Activated CD8-positive, alpha-beta T cell treated with anti-CD3 and anti-CD28 coated beads for 36 hours (primary cell): ENCODE measurements around the gene RBBP8NL. TPM values are rescaled to one million over a fixed set of nuclear protein-coding genes. Genes with fewer than 3 reads are reported as not detected.

Source experiments
- ATAC-seq: fragments of 200-7000 bp; cut with Tn5 transposase; one replicate; pipeline ENCODE4 v1.10.0; 2021; ENCODE audit warnings: mild to moderate bottlenecking, moderate library complexity
- CTCF ChIA-PET: fragments of 350-600 bp; sonication (Branson Sonifier 250); formaldehyde crosslinking; loops from one replicate; lab custom pipeline; 2021; ENCODE audit warnings: antibody characterized with exemption; lab: Charles Lee
- POLR2A ChIA-PET: fragments of 350-600 bp; sonication (Branson Sonifier 250); formaldehyde crosslinking; loops from one replicate; lab custom pipeline; 2021; ENCODE audit warnings: antibody characterized with exemption; lab: Charles Lee
- DNase-seq: peaks from one replicate; pipeline ENCODE4 v3.0.0-alpha.2; 2020
- H3K27ac Mint-ChIP-seq: one replicate; pipeline ENCODE4 v1.8.0; 2021; ENCODE audit warnings: mild to moderate bottlenecking, mixed read lengths
- H3K27me3 Mint-ChIP-seq: one replicate; pipeline ENCODE4 v1.8.0; 2021; ENCODE audit warnings: mixed read lengths
- H3K36me3 Mint-ChIP-seq: one replicate; pipeline ENCODE4 v1.8.0; 2021; ENCODE audit warnings: low read depth, mixed read lengths
- H3K4me1 Mint-ChIP-seq: one replicate; pipeline ENCODE4 v1.8.0; 2021; ENCODE audit warnings: low read depth, mixed read lengths
- H3K4me3 Mint-ChIP-seq: one replicate; pipeline ENCODE4 v1.8.0; 2021; ENCODE audit warnings: mild to moderate bottlenecking, moderate library complexity, mixed read lengths
- H3K9me3 Mint-ChIP-seq: one replicate; pipeline ENCODE4 v1.8.0; 2021; ENCODE audit warnings: mixed read lengths
- intact Hi-C: fragments of 100-400 bp; cut with micrococcal nuclease; formaldehyde crosslinking; loops from one replicate; pipeline ENCODE4 v1.10.0; 2022
- total RNA-seq, 2 experiments: library from RNA; stranded (reverse); gene quantifications; one replicate each; pipeline ENCODE4 v1.2.3, GENCODE V29; 2021
- TF ChIP-seq, protein P1 (sequence below): fragments of 200-600 bp; IDR thresholded peaks from one replicate; pipeline ENCODE4 v1.8.0; 2022; ENCODE audit warnings: antibody characterized with exemption, mild to moderate bottlenecking

Gene RBBP8NL
- total RNA-seq, 2 experiments from 2014 or later = not detected

DNA sequence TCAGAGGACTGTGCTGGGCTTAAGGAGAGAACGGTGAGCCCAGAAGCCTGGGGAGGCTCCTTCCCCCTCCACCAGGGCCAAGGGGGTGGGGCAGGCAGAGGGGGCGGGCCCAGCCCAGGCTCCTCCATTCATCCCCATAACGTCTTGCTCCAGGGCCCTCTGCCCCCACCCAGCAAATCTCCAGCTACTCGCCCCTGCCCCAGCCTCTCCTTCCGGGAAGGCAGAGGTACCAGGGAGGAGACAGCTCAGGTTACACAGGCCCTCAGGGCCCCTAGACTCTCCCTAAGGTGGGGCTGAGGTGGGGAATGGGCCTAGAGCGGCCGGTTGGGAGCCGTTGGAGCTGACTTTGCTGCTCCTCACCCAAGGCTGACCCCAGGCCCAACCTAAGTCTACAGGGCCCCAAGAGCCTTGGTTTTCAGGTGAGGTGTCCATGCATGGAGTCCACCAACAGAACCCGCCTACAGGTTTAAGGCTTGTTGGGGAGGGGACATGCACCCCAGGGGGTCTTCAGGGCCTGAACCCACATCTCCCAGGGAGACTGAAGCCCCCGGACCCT, 61.4 kb downstream of the RBBP8NL start:
- CTCF ChIA-PET = interaction anchor here (1.2 kb wide), 1 partner anchor 16 kb away, joined by 4 read pairs; no protein-coding TSS in a partner anchor
- H3K4me3 Mint-ChIP-seq = no peak overlapping the region
- no peak for ATAC-seq

GRCh38 chr20:62364911-62365736, 62.2 kb downstream of the RBBP8NL start:
- H3K4me3 Mint-ChIP-seq = no peak overlapping the region
- H3K9me3 Mint-ChIP-seq = no peaks in the 10 kb centered on the region
- no peak overlapping the region for H3K27ac Mint-ChIP-seq
- intact Hi-C loops = no loop called here
- DNase-seq (no peak), ATAC-seq (no peak)
- TF ChIP-seq, protein P1, sequence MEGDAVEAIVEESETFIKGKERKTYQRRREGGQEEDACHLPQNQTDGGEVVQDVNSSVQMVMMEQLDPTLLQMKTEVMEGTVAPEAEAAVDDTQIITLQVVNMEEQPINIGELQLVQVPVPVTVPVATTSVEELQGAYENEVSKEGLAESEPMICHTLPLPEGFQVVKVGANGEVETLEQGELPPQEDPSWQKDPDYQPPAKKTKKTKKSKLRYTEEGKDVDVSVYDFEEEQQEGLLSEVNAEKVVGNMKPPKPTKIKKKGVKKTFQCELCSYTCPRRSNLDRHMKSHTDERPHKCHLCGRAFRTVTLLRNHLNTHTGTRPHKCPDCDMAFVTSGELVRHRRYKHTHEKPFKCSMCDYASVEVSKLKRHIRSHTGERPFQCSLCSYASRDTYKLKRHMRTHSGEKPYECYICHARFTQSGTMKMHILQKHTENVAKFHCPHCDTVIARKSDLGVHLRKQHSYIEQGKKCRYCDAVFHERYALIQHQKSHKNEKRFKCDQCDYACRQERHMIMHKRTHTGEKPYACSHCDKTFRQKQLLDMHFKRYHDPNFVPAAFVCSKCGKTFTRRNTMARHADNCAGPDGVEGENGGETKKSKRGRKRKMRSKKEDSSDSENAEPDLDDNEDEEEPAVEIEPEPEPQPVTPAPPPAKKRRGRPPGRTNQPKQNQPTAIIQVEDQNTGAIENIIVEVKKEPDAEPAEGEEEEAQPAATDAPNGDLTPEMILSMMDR = no peak
- H3K27me3 Mint-ChIP-seq = peaks cover 27% of the 10 kb centered on the region
- H3K36me3 Mint-ChIP-seq = no peaks in the 10 kb centered on the region
- ChIA-PET POLR2A (interaction anchor here (1.0 kb wide), 1 partner anchor 20 kb away, joined by 3 read pairs; no protein-coding TSS in a partner anchor), CTCF (interaction anchor here (1.1 to 1.8 kb wide), 3 partner anchors 11 to 18 kb away, joined by 3 to 4 read pairs (median 4); no protein-coding TSS in a partner anchor)
- peaks cover 5% of the 10 kb centered on the region for H3K4me1 Mint-ChIP-seq

More for the DNA sequence above, 61.4 kb downstream of the RBBP8NL start:
- TF ChIP-seq, protein P1 = no peak
- POLR2A ChIA-PET = interaction anchor here (2.1 kb wide), 1 partner anchor 21 kb away, joined by 4 read pairs; the partner anchor contains the start of gene RPS21
- Mint-ChIP-seq H3K27me3 (peaks cover 27% of the 10 kb centered on the region), H3K27ac (no peak overlapping the region), H3K36me3 (no peaks in the 10 kb centered on the region), H3K9me3 (no peaks in the 10 kb centered on the region), H3K4me1 (peaks cover 5% of the 10 kb centered on the region)
- intact Hi-C loops = no loop called here
- DNase-seq = no peak

GRCh38 chr20:62363920-62364851, 63.2 kb downstream of the RBBP8NL start:
- peaks cover 23% of the 10 kb centered on the region for H3K27me3 Mint-ChIP-seq
- ChIA-PET POLR2A (interaction anchor here (0.5 to 1.0 kb wide), 3 partner anchors 19 to 21 kb away, joined by 3 to 6 read pairs (median 3); no protein-coding TSS in a partner anchor), CTCF (interaction anchor here (1.1 to 1.8 kb wide), 3 partner anchors 12 to 19 kb away, joined by 3 to 4 read pairs (median 4); no protein-coding TSS in a partner anchor)
- H3K4me1 Mint-ChIP-seq = peaks cover 2% of the 10 kb centered on the region
- no peak overlapping the region for H3K27ac Mint-ChIP-seq
- no peaks in the 10 kb centered on the region for H3K9me3 Mint-ChIP-seq
- no peak overlapping the region for H3K4me3 Mint-ChIP-seq
- intact Hi-C loops = no loop called here
- H3K36me3 Mint-ChIP-seq = no peaks in the 10 kb centered on the region
- ATAC-seq (no peak), DNase-seq (no peak)
- TF ChIP-seq, protein P1 = no peak

DNA sequence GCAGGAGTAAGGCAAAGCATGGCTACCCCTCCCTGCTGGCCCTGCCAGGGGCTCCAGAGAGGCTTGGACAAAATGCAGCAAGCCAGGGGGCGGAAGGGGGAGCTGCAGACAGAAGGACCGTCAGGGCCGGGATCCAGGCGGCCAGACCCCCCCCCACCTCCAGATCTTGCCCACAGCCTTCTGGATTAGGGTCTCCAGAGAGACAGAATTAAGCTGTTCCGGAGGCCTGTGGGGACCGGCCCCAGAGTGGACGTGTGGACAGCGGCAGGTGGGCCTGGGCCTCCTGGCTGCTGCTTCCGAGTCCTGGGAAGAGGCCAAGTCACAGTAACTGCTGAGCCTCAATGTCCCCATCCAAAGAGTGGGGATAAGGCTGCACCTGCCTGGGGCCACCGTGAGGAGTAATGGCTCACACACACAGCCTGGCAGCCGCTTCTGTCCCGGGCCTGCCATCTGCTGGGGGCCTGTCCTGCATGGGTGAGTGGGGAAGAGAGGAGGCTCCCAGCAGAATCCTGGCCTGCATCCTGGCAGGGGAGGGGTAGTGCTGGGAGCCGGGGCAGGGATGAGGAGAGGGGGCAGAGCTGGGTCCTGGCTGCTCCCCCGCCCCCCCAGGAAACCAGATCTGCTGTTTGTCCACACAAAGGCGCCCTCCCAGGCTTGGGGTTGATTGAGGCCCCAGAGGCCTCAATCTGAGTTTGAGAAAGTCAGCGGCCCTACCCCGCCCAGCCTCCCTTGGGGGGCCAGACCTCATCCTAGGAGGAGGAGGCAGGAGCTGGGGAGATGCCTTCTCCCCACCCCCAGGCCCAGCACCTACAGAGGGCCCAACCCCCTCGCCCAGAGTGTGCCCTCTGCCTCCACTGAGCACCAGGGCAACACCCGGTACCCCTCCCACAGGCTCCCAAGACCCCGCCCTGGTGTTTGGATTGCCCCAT, 64.1 kb downstream of the RBBP8NL start:
- intact Hi-C loops = no loop called here
- no peak for DNase-seq
- H3K4me3 Mint-ChIP-seq = no peak overlapping the region
- POLR2A ChIA-PET = interaction anchor here (1.0 kb wide), 1 partner anchor 20 kb away, joined by 6 read pairs; no protein-coding TSS in a partner anchor
- TF ChIP-seq, protein P1 = no peak
- no peak for ATAC-seq
- H3K27ac Mint-ChIP-seq = no peak overlapping the region
- no peaks in the 10 kb centered on the region for H3K9me3 Mint-ChIP-seq
- H3K4me1 Mint-ChIP-seq = no peaks in the 10 kb centered on the region
- CTCF ChIA-PET = interaction anchor here (1.8 kb wide), 1 partner anchor 13 kb away, joined by 4 read pairs; no protein-coding TSS in a partner anchor
- no peaks in the 10 kb centered on the region for H3K36me3 Mint-ChIP-seq
- H3K27me3 Mint-ChIP-seq = peaks cover 15% of the 10 kb centered on the region
